ENCODE measurements around the gene BICRAL.

Gene BICRAL

DNA sequence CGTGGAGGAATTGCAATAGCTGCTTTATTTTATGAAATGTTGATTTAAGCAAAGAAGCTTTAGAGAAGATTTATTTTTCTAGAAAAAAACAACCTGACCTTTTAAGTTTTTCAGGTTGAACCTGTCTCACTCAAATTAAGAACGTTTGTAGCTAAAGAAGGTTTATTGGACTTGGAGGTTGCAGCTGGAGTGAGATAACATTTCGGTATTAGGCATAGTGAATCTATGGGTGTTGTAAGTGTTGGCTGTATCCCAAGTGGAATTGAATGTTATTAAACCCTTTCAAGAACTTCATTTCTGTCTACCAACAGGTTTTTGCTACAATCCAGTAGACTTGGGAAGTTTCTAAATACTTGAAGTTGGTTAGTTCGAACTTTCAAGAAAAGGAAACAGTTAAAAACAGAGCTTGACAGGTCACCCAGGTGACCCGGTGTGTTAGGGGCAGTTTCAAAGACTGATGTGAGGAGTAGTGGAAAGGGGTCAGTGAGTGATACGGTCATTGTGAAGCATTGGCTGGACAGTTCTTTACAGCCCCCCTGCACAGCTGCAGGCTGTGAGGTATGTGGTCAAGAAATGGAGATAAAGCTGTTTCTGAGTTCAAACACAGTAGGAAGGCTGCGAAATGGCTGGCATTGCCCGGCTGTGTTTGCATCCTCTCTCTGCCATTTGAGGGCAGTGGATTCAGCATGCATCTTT lies 33.5 kb upstream of the BICRAL start:
- TF ChIP-seq POLR2A (IDR thresholded peaks at IDR 0.05; ENCODE audit: low read depth, low read length) (no peak), POLR2AphosphoS5 (IDR thresholded peaks at IDR 0.05; ENCODE audit: low read depth, low read length) (no peak), TAF1 (IDR thresholded peaks at IDR 0.05; ENCODE audit: borderline replicate concordance, low read depth, low read length) (no peak)
- DNase-seq (ENCODE audit: insufficient read length) (no peak), FAIRE-seq (no peak)

DNA sequence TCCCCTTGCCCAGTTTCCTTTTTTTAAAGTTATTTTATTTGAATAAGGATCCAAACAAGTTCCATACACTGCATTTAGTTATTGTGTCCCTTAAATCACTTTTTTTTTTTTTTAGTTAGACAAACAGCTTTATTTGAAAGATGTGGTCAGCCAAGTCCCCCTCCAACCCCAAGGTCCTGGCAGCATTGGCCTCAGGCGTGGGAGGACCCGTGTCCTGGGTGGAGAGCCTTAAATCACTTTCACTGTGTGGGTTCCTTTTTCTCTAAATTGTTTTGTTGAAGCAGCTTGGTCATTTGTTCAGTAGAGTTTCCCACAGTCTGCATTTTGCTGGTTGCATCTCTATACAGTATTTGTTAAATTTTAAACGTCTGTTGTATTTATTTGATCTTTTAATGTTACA lies 30.8 kb upstream of the BICRAL start:
- TF ChIP-seq POLR2AphosphoS5 (IDR thresholded peaks at IDR 0.05; ENCODE audit: low read depth, low read length), result no peak
- TF ChIP-seq TAF1 (IDR thresholded peaks at IDR 0.05; ENCODE audit: borderline replicate concordance, low read depth, low read length), result no peak
- TF ChIP-seq POLR2A (IDR thresholded peaks at IDR 0.05; ENCODE audit: low read depth, low read length), result no peak
- DNase-seq (ENCODE audit: insufficient read length), result no peak
- FAIRE-seq, result no peak

DNA sequence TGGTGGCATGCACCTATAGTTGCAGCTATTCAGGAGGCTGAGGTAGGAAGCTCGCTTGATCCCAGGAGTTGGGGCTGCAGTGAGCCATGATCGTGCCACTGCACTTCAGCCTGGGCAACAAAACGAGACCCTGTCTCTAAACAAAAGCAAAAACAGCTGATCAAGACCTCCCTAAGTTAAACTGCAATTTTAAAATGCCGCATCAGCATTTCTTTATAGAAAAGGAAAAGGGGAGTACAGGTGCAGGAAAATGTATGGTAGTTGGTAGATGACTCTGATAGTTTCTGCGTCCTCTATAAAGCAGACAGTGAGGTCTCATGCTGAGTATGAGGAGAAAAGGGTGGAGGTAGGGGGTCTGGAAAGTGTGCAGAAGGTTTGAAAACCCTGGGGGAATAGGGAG lies 27.1 kb upstream of the BICRAL start:
- TF ChIP-seq TAF1 (IDR thresholded peaks at IDR 0.05; ENCODE audit: borderline replicate concordance, low read depth, low read length), result no peak
- DNase-seq (ENCODE audit: insufficient read length) (no peak), FAIRE-seq (no peak)

DNA sequence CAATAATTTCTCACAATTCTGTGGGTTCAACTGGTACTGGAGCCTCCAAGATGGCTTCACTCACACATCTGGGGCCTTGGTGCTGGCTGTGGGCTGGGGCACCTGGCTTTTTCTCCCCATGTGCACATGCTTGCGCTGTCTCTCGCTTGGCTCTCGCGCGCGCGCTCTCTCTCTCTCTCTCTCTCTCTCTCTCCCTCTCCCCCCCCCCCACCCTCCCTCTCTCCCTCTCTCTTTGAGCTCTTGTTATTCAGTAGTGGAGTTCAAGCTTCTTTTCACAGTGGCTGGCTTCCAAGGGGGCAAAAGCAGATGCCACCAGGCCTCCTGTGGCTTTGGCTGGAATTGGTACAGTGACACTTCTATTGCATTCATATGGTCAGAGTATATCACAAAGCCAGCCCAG lies 25.1 kb upstream of the BICRAL start:
- DNase-seq (ENCODE audit: insufficient read length) (no peak), FAIRE-seq (no peak)
- TF ChIP-seq POLR2A (IDR thresholded peaks at IDR 0.05; ENCODE audit: low read depth, low read length), result no peak
- no peak for TF ChIP-seq POLR2AphosphoS5 (IDR thresholded peaks at IDR 0.05; ENCODE audit: low read depth, low read length)
- no peak for TF ChIP-seq TAF1 (IDR thresholded peaks at IDR 0.05; ENCODE audit: borderline replicate concordance, low read depth, low read length)

DNA sequence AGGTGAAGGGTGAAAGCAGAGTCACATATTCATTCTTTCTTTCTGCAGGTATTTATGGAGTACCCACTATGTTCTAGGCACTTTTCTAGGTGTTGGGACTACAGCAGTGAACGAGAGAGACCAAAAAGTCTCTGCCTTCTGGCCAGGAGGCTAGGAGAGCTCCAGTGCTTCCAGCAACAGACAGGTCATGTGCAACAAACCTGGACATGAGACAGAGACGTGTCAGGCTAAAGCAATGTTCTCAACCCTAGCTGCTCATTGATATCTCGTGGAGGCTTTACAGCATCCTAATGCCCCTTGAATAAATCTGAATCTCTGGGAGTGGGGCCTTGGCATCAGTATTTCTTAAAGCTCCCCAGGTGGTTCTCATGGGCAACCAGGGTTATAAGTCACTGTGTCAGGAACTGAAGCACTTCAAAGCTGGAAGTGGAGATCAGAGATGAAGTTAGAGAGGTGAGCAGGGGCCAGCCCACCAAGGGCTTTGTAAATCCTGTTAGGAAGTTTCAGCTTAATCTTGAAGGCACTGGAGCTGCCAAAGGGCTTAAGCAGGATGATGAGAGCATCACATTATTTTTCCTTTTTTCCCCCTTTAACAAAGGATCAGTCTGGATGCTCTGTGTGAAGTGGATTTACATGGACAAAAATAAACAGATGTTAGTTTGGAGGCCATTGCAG lies 23.0 kb upstream of the BICRAL start:
- DNase-seq (ENCODE audit: insufficient read length) (no peak), FAIRE-seq (no peak)
- no peak for TF ChIP-seq POLR2A (IDR thresholded peaks at IDR 0.05; ENCODE audit: low read depth, low read length)
- no peak for TF ChIP-seq TAF1 (IDR thresholded peaks at IDR 0.05; ENCODE audit: borderline replicate concordance, low read depth, low read length)
- TF ChIP-seq POLR2AphosphoS5 (IDR thresholded peaks at IDR 0.05; ENCODE audit: low read depth, low read length), result no peak

DNA sequence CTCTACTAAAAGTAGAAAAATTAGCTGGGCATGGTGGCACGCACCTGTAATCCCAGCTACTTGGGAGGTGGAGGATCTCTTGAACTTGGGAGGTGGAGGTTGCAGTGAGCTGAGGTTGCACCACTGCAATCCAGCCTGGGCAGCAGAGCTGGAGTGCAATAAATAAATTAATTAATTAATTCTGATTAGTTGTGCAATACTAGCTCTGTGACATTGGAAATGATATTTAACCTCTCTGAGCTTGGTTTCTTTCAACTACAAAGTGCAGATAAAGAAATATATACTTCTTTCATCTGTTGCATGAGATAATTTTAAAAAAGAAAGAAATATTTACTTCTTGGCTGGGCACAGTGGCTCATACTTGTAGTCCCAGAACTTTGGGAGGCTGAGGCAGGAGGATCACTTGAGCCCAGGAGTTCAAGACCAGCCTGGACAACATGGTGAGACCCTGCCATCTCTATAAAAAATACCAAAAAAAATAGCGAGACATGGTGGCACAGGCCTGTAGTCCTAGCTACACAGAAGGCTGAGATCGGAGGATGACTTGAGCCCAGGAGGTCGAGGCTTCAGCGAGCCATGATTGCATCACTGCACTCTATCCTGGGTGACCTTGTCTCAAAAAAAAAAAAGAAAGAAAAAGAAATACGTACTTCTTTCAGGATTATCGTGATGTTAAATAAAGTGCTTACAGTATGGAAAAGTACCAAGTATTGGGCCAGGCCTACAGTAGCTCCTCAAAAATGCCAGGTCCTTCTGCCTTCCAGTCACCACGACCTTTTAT lies 20.4 kb upstream of the BICRAL start:
- FAIRE-seq, result no peak
- DNase-seq (ENCODE audit: insufficient read length), result no peak
- TF ChIP-seq TAF1 (IDR thresholded peaks at IDR 0.05; ENCODE audit: borderline replicate concordance, low read depth, low read length) (no peak), POLR2AphosphoS5 (IDR thresholded peaks at IDR 0.05; ENCODE audit: low read depth, low read length) (no peak), POLR2A (IDR thresholded peaks at IDR 0.05; ENCODE audit: low read depth, low read length) (no peak)

DNA sequence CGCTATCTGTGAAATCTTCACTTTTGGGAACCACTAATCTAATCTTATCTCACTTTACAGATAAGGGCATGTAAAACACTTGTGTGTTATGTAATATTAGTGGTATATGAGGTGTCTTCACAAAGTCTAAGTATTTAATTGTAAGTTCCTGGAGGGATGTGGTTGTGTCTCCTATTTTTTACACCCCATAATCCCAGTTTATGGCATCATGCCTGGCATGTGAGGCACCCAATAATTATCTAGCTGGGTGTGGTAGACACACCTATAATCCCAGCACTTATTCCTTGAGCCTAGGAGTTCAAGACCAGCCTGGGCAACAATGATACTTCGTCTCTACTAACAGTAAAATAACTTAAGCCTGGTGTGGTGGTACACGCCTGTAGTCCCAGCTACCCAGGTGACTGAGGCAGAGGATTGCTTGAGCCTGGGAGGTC lies 19.4 kb upstream of the BICRAL start:
- FAIRE-seq (no peak), DNase-seq (ENCODE audit: insufficient read length) (no peak)
- TF ChIP-seq POLR2AphosphoS5 (IDR thresholded peaks at IDR 0.05; ENCODE audit: low read depth, low read length), result no peak

DNA sequence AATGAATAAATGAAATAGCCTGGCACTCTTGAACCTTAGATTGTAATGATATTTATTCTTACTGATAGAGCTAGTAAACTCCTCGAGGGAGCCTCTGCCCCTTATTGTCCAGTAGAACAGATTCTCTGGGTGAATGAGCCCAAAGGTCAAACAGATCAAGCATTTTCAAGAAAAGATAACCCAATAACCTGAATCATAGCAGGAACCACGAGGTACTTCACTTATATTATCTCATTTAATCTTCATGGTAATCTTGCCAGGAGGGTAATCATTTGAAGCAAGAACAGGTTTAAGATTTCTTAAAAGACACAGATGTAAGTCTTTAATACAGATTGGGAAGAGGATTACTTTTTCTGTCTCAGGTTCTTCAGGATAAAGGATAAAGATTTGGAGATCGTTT lies 18.9 kb upstream of the BICRAL start:
- DNase-seq (ENCODE audit: insufficient read length) (no peak), FAIRE-seq (no peak)
- TF ChIP-seq POLR2A (IDR thresholded peaks at IDR 0.05; ENCODE audit: low read depth, low read length) (no peak), TAF1 (IDR thresholded peaks at IDR 0.05; ENCODE audit: borderline replicate concordance, low read depth, low read length) (no peak), POLR2AphosphoS5 (IDR thresholded peaks at IDR 0.05; ENCODE audit: low read depth, low read length) (no peak)

DNA sequence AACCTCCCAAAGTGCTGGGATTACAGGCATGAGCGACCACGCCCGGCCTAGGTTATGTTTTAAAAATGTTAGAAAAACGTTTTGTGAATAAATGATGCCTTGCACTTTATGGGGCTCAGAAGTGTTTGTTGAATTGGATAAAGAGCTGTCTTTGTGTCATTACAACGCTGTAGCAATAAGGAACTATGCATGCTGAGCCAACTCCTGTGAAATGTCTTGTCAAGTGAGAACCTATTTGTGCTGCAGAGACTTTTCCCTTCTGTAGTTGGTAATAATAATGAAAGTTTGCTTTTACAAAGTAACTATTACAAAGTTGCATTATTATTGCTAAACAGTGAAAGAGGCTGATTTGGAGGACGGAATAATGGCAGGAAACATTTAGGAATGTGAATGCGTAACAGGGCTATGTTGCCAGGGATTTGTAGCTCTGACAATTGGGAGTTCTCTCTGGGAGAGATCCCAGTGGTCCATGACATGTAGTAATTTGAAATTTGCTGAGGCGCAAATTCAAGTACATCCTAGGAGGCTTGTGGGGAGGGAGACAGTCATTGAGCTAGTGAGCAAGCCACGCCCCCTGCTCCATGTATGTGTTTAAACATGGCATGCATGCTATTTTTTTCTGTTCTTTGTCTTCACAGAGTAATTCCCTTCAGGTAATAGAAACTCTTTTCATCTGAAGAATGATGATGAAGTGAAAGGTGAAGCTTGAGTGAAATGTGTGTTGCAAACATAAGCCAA lies 16.8 kb upstream of the BICRAL start:
- DNase-seq (ENCODE audit: insufficient read length) (no peak), FAIRE-seq (no peak)
- TF ChIP-seq POLR2AphosphoS5 (IDR thresholded peaks at IDR 0.05; ENCODE audit: low read depth, low read length) (no peak), TAF1 (IDR thresholded peaks at IDR 0.05; ENCODE audit: borderline replicate concordance, low read depth, low read length) (no peak), POLR2A (IDR thresholded peaks at IDR 0.05; ENCODE audit: low read depth, low read length) (no peak)

DNA sequence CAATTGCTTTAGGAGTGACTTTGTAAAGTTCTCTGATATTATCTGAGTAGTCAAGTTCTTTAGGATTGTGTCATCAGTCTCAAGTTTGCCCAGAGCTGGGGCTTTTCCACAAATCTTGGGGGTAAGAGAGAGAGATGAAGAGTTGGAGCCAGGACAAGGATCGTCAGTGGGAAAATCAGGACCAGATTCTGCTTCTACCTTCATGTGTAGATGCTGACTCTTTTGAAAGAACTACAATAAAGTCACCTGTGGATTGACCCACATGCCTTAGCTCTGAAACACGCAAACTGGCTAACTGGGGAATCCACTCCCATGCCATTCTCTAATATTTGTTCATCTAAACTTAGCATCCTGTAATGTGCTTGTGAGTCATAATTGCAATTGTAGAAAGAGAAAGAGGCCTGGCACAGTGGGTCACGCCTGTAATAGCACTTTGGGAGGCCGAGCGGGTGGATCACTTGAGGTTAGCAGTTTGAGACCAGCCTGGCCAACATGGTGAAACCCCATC lies 15.6 kb upstream of the BICRAL start:
- FAIRE-seq (no peak), DNase-seq (ENCODE audit: insufficient read length) (no peak)
- TF ChIP-seq POLR2AphosphoS5 (IDR thresholded peaks at IDR 0.05; ENCODE audit: low read depth, low read length) (no peak), TAF1 (IDR thresholded peaks at IDR 0.05; ENCODE audit: borderline replicate concordance, low read depth, low read length) (no peak), POLR2A (IDR thresholded peaks at IDR 0.05; ENCODE audit: low read depth, low read length) (no peak)

DNA sequence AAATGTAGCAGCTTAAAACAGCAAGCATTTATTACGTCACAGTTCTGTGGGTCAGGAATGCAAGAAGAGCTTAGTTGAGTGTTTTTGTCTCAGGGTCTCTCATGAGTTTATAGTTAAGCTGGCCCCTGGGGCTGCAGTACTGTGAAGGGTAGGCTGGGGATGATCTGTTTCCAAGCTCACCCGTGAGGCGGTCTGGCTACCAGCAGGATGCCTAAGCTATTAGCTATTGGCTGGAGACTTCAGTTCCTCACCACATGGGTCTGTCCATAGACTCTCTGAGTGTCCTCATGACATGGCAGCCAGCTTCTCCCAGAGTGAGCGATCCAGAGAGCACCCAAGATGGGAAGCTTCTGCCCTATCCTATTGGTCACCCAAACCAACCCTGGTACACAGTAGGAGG lies 12.8 kb upstream of the BICRAL start:
- FAIRE-seq (no peak), DNase-seq (ENCODE audit: insufficient read length) (no peak)
- TF ChIP-seq TAF1 (IDR thresholded peaks at IDR 0.05; ENCODE audit: borderline replicate concordance, low read depth, low read length), result no peak
- no peak for TF ChIP-seq POLR2A (IDR thresholded peaks at IDR 0.05; ENCODE audit: low read depth, low read length)
- no peak for TF ChIP-seq POLR2AphosphoS5 (IDR thresholded peaks at IDR 0.05; ENCODE audit: low read depth, low read length)
